Right forelimb (tissue), 1 donor: ENCODE data around the gene COL4A5.
"Not testable (repeated sequence)": the region's sequence is repeated elsewhere in the genome, so short reads cannot be mapped to it uniquely, and the experiment has no call there.

Experiments
- DNase-seq: peaks from one replicate; pipeline ENCODE4 v3.0.0-alpha.2; 2018

Gene COL4A5

GRCh38 chrX:108456971-108457477 is 17.4 kb downstream of the COL4A5 start:
- no peak for DNase-seq

DNA sequence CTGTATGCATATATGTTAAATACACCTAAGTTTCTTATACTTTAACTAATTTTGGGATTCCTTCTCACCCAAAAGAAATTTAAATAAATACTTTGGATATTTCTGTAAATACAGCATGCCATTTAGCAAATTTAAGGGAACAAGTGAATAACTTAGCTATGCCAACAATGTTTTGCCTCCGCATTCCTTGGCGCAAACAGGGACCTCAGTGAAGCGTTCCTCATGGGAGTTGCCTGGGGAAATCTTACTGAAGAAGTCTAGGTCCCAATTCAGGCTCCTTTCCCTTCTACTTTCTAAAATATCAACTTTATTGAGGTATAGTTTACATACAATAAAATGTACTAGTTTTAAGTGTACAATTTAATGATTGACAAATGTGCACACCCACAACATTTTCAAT is 25.0 kb downstream of the COL4A5 start:
- no peak for DNase-seq

GRCh38 chrX:108468486-108468885 is 28.8 kb downstream of the COL4A5 start:
- DNase-seq: no peak

DNA sequence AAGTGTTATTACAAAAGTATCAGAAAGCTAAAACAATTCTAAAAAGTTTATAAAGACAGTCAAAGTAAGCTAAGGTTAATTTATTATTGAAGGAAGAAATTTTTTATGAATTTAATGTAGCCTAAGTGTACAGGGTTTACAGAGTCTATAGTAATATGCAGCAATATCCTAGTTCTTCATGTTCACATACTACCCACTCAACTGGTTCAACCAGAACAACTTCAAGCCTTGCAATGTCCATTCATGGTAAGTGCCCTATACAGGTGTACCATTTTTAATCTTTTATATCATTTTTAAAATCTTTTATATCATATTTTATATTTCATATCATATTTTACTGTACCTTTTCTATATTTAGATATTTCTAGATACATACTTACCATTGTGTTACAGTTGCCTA is 34.3 kb downstream of the COL4A5 start:
- DNase-seq: no peak

GRCh38 chrX:108481528-108481927 is 41.9 kb downstream of the COL4A5 start:
- not testable (repeated sequence) for DNase-seq

GRCh38 chrX:108484251-108484650 is 44.6 kb downstream of the COL4A5 start:
- DNase-seq: no peak

DNA sequence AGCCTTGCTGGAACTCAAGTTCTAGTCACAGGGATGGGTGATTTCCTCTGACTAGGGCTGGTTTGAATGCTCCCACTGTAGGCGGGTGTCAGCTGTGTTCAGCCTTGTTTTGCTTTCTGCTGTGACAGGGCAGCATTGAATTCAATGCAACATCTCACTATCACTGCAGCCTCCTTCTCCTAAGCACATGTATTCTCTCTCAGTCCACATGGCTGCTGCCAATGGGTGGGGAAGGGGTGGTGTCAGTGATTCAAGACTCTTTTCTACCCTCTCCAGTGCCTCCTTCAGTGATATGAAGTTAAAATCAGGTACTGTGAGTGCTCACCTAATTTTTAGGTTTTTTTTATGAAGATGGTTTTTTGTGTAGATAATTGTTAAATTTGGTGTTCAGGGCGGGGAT is 46.3 kb downstream of the COL4A5 start:
- DNase-seq: no peak

DNA sequence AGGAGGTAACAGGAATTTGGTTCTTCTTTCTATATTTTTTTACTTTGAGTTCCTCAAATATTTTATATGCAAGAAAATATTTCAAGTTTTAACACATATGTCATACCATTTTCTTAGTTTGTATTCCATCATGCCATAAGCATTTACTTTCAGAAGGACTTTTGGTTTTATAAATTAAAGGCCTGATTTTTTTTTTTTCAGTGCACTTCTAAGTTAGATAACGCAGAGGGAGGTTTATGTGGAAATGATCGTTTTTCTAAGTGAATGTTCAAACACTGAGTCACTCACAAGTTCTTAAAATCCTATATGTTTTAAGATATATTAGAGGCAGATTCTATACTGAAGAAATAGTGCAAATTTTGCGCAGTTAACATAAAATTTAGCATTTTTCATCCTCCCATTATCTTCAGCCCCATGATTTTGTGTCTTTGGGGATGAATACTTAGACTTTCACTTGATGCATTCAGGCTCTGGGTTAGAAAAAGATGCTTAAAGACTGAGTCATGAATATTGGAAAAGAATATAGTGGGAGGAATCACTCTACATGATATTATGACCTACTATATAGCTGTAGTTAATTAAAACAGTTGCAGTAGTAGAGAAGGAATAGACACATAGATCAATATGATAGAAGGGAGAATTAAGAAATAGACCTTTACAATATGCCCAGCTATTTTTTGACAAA is 54.9 kb downstream of the COL4A5 start:
- DNase-seq: no peak

GRCh38 chrX:108511721-108512120 is 72.1 kb downstream of the COL4A5 start:
- no peak for DNase-seq

GRCh38 chrX:108516184-108516583 is 76.5 kb downstream of the COL4A5 start:
- DNase-seq: no peak

GRCh38 chrX:108527724-108528123 is 88.1 kb downstream of the COL4A5 start:
- DNase-seq: no peak

- no peak for DNase-seq
These were observed 97.4 kb downstream of the COL4A5 start for GRCh38 chrX:108537005-108537404.

GRCh38 chrX:108541286-108541685 is 101.6 kb downstream of the COL4A5 start:
- no peak for DNase-seq

- no peak for DNase-seq
These were observed 117.9 kb downstream of the COL4A5 start for GRCh38 chrX:108557580-108557979.

GRCh38 chrX:108558217-108558616 is 118.6 kb downstream of the COL4A5 start:
- DNase-seq: no peak

GRCh38 chrX:108573136-108573535 is 133.5 kb downstream of the COL4A5 start:
- no peak for DNase-seq

DNA sequence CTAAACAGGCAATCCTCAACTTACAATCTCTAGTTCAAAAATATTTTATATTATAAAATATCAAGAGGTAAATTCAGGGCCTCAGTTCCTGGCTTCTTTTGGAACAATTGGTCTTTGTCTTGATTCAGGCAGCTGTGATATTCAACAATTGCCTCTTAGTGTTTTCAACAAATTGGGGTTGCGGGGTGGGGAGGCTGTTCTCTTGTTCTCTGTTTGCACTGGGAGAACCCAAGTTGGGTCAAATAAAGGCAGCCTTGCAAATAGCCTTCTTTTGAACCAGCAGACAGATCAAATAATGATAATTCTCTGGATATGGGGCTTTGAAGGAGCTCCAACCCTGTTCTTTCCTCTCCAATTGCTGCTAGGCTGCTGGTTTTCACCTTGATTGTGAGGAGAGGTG is 142.5 kb downstream of the COL4A5 start:
- DNase-seq: no peak

DNA sequence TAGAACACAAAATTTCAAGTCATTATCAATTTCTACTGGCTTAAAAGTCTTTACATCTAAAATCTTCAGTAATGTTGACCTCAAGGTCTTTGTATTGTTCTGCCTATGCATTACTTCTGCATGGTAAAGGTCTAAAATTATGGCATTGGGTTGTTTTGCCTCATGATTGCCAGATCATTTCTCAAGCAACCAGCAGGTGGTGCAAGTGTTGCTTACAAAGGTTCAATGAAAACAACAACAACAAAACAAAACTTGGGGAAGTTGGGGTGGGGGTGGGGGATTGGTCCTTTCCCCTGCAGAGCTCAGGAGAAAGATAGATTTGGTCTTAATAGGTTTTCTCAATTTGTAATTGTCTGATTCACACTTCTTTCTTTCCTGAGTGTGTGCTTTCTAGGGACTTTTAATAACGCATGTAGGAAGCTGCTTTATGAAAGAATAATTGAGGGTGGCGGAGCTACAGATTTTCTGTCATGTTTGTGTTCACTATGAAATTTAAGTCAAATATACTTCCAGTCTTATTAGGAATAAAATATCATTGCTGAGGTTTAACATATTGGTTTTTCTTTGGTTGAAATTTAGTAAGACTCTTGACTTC is 145.1 kb downstream of the COL4A5 start:
- DNase-seq: no peak

- DNase-seq: no peak
These were observed 150.9 kb downstream of the COL4A5 start for GRCh38 chrX:108590496-108590895.

DNA sequence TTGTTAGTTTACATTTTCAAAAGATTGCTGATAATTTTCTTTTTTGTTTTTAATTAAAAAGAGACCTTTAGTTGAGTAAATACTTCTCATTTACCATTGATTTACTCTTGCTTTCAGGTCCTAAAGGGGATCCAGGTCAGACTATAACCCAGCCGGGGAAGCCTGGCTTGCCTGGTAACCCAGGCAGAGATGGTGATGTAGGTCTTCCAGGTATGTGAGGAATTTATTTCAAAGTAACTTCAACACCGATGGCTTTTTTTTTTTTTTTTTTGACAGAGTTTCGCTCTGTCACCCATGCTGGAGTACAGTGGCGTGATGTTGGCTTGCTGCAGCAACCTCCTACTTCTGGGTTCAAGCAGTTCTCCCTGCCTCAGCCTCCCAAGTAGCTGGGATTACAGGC is 161.6 kb downstream of the COL4A5 start:
- DNase-seq: no peak

GRCh38 chrX:108610141-108610540 is 170.5 kb downstream of the COL4A5 start:
- no peak for DNase-seq

- DNase-seq: no peak
These were observed 175.0 kb downstream of the COL4A5 start for GRCh38 chrX:108614616-108615015.

GRCh38 chrX:108640817-108641216 is 201.2 kb downstream of the COL4A5 start:
- no peak for DNase-seq

- no peak for DNase-seq
These were observed 202.1 kb downstream of the COL4A5 start for GRCh38 chrX:108641589-108642272.
